ENCODE results near the gene VEGFB. TPM values are rescaled to one million over a fixed set of nuclear protein-coding genes. Genes with fewer than 3 reads are reported as not detected.

Gene VEGFB
- total and polyA plus RNA-seq, 2 of the 4 experiments (the other 2 are of a cell fraction), result 3.0 to 25.1 TPM

DNA sequence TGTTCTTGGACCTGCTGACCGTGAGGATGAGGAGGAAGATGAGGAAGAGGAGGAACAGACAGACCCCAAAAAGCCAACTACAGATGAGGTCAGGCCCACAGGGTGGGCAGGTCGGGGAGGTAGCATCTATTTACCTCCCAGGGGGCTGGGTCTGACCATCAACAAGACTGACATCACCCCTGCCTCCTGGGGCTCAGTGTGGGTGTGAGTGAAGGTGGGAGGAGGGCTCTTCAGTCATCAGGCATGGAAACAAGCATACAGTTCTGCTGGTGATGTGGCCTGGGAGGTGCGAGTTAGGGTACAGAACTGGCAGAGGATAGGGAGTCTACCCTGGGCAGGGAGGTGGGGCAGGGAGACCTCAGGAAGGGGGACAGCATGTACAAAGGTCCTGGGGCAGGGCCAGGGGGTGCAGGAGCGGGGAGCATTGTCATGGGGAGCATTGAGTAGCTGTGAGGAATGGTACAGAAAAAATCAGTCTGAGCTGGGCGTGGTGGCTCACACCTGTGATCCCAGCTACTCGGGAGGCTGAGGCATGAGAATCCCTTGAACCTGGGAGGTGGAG, 25.8 kb downstream of the VEGFB start:
- 100% methylated on average over 3 of the region's 6 CpGs; no CpG with 5 or more reads in 1 of the 2 experiments for WGBS, 2 experiments (ENCODE audit: extremely low coverage in 2 of 2, insufficient read length in 1 of 2)
- no peak overlapping the region for H3K14ac ChIP-seq (replicated peaks; ENCODE audit: low read depth, low read length)
- TF ChIP-seq, protein P1, sequence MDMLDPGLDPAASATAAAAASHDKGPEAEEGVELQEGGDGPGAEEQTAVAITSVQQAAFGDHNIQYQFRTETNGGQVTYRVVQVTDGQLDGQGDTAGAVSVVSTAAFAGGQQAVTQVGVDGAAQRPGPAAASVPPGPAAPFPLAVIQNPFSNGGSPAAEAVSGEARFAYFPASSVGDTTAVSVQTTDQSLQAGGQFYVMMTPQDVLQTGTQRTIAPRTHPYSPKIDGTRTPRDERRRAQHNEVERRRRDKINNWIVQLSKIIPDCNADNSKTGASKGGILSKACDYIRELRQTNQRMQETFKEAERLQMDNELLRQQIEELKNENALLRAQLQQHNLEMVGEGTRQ (IDR thresholded peaks at IDR 0.05; ENCODE audit: low read depth, low read length), result no peak
- TF ChIP-seq RFX5 (IDR thresholded peaks at IDR 0.05; ENCODE audit: low read depth, low read length) (no peak), MAZ (IDR thresholded peaks at IDR 0.05; ENCODE audit: borderline replicate concordance, low read depth, low read length) (no peak), CEBPB (IDR thresholded peaks at IDR 0.05; ENCODE audit: low read depth, low read length) (no peak), RCOR1 (IDR thresholded peaks at IDR 0.05; ENCODE audit: insufficient replicate concordance, low read length) (no peak), FOS (IDR thresholded peaks at IDR 0.05; ENCODE audit: low read depth, low read length) (no peak), MAFK (IDR thresholded peaks at IDR 0.05; ENCODE audit: low read depth, low read length) (no peak), POLR2A (IDR thresholded peaks at IDR 0.05; ENCODE audit: low read depth, low read length) (no peak), MXI1 (IDR thresholded peaks at IDR 0.05; ENCODE audit: borderline replicate concordance, low read depth, low read length) (no peak), CHD1 (IDR thresholded peaks at IDR 0.05; ENCODE audit: low read depth, low read length) (no peak), SMC3 (IDR thresholded peaks at IDR 0.05; ENCODE audit: low read depth, low read length) (no peak), BHLHE40 (IDR thresholded peaks at IDR 0.05; ENCODE audit: low read depth, low read length) (no peak), RAD21 (IDR thresholded peaks at IDR 0.05; ENCODE audit: low read length) (no peak), NFE2L2 (IDR thresholded peaks at IDR 0.05; ENCODE audit: low read depth, low read length) (no peak)
- TF ChIP-seq, protein P2, sequence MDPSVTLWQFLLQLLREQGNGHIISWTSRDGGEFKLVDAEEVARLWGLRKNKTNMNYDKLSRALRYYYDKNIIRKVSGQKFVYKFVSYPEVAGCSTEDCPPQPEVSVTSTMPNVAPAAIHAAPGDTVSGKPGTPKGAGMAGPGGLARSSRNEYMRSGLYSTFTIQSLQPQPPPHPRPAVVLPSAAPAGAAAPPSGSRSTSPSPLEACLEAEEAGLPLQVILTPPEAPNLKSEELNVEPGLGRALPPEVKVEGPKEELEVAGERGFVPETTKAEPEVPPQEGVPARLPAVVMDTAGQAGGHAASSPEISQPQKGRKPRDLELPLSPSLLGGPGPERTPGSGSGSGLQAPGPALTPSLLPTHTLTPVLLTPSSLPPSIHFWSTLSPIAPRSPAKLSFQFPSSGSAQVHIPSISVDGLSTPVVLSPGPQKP (IDR thresholded peaks at IDR 0.05; ENCODE audit: borderline replicate concordance, low read depth, low read length), result no peak
- TF ChIP-seq, protein P3, sequence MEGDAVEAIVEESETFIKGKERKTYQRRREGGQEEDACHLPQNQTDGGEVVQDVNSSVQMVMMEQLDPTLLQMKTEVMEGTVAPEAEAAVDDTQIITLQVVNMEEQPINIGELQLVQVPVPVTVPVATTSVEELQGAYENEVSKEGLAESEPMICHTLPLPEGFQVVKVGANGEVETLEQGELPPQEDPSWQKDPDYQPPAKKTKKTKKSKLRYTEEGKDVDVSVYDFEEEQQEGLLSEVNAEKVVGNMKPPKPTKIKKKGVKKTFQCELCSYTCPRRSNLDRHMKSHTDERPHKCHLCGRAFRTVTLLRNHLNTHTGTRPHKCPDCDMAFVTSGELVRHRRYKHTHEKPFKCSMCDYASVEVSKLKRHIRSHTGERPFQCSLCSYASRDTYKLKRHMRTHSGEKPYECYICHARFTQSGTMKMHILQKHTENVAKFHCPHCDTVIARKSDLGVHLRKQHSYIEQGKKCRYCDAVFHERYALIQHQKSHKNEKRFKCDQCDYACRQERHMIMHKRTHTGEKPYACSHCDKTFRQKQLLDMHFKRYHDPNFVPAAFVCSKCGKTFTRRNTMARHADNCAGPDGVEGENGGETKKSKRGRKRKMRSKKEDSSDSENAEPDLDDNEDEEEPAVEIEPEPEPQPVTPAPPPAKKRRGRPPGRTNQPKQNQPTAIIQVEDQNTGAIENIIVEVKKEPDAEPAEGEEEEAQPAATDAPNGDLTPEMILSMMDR (conservative IDR thresholded peaks at IDR 0.05; ENCODE audit: low read depth, low read length), result no peak
- H3K4me3 ChIP-seq (ENCODE audit: insufficient read depth, low read depth, low read length), result no peak overlapping the region
- dilution Hi-C loops (cut with HindIII; ENCODE audit: low sequenced_read_pairs, unreplicated experiment) (no loop called here), intact Hi-C loops (cut with micrococcal nuclease) (no loop called here), in situ Hi-C loops (cut with MboI; ENCODE audit: low sequenced_read_pairs) (no loop called here)
- H3K9me3 ChIP-seq (ENCODE audit: control insufficient read depth, insufficient read depth, low read length), result no peaks in the 10 kb centered on the region
- no TSS peak for BruUV-seq (replicated peaks)
- no peak overlapping the region for H3K56ac ChIP-seq (ENCODE audit: extremely low read depth, insufficient read depth, low read length)
- H2BK120ac ChIP-seq (ENCODE audit: low read depth, low read length), result no peak overlapping the region
- no peak overlapping the region for H2AFZ ChIP-seq (replicated peaks; ENCODE audit: low read length, poor library complexity)
- H3K4me1 ChIP-seq (ENCODE audit: control insufficient read depth, insufficient read depth, low read length), result peaks cover 9% of the 10 kb centered on the region
- ChIA-PET CTCF (interaction anchor here (0.6 kb wide), 2 partner anchors 8 to 351 kb away, joined by 3 read pairs; no protein-coding TSS in a partner anchor), POLR2A (ENCODE audit: unreplicated experiment) (no interaction called here)
- no peak overlapping the region for H4K8ac ChIP-seq (ENCODE audit: low read depth in 2 of 2, low read length in 2 of 2)
- H4K20me1 ChIP-seq (ENCODE audit: insufficient read depth, low read length), result no peaks in the 10 kb centered on the region
- ATAC-seq (ENCODE audit: low read depth) (no peak), DNase-seq (no peak)
- no peak overlapping the region for H2BK20ac ChIP-seq (ENCODE audit: low read depth, low read length)
- H3K4me2 ChIP-seq (ENCODE audit: low read depth, low read length), result no peak overlapping the region
- no peak overlapping the region for H2AK5ac ChIP-seq (ENCODE audit: low read depth, low read length)
- no peak overlapping the region for H4K5ac ChIP-seq (ENCODE audit: low read depth, low read length)
- no peak overlapping the region for H3K23ac ChIP-seq (ENCODE audit: low read depth, low read length)
- 0 out of 2 replicates have a peak, but pooled peaks cover 5% of the 10 kb centered on the region for H3K9me1 ChIP-seq (ENCODE audit: insufficient read depth, low read length)
- H3K36me3 ChIP-seq (ENCODE audit: control insufficient read depth, insufficient read depth, low read length), result peaks cover 62% of the 10 kb centered on the region
- H3K27me3 ChIP-seq (ENCODE audit: control insufficient read depth, insufficient read depth, low read length), result no peaks in the 10 kb centered on the region
- no peak overlapping the region for H4K91ac ChIP-seq (ENCODE audit: insufficient read depth, low read depth, low read length)
- H3K79me1 ChIP-seq (ENCODE audit: low read depth in 1 of 2, low read length in 2 of 2), result peaks cover 7 to 45% of the 10 kb centered on the region in 2 experiments; a peak in 2 of 4 replicates
- H2AK9ac ChIP-seq (replicated peaks; ENCODE audit: low read depth, low read length, poor library complexity), result peak overlapping the region; percentile 0
- H3K9ac ChIP-seq (ENCODE audit: low read depth, low read length), result no peak overlapping the region
- no peak overlapping the region for H3K27ac ChIP-seq (ENCODE audit: insufficient read depth, low read length)
- no peak overlapping the region for H2BK15ac ChIP-seq (ENCODE audit: low read depth, low read length)
- no peak overlapping the region for H3K18ac ChIP-seq (ENCODE audit: low read depth, low read length)
- no peak overlapping the region for H3K4ac ChIP-seq (ENCODE audit: low read depth, low read length)
- H2BK5ac ChIP-seq (ENCODE audit: low read depth, low read length, poor library complexity, severe bottlenecking), result no peak overlapping the region
